ENCODE data around the gene RETREG1.
"Not testable (repeated sequence)": the region's sequence is repeated elsewhere in the genome, so short reads cannot be mapped to it uniquely, and the experiment has no call there.

The RETREG1 gene

GRCh38 chr5:16456103-16456832, 160.5 kb downstream of the RETREG1 start:
- no peak for DNase-seq (ENCODE audit: low read depth in 2 of 2)

- DNase-seq (ENCODE audit: low read depth in 2 of 2), result no peak
Measured at GRCh38 chr5:16455668-16456067, 161.1 kb downstream of the RETREG1 start.

GRCh38 chr5:16454686-16455085, 162.1 kb downstream of the RETREG1 start:
- DNase-seq (ENCODE audit: low read depth in 2 of 2), result no peak

DNA sequence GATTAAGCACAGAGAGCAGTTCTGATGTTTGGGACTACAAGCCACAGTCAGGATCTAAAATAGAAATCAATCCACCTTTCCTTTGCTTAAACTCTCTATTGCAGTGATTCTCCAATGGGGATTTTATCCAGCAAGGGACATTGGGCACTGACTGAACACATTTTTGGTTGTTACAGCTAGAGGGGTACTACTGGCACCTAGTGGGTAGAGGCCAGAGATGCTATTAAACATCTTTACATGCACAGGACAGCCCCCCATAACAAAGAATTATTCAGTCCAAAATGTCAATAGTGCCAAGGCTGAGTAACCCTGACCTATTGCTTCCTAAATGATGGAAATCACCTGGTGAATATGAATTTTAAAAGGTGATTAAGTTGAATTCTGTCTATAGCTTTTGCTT, 163.2 kb downstream of the RETREG1 start:
- no peak for DNase-seq (ENCODE audit: low read depth in 2 of 2)

- DNase-seq (ENCODE audit: low read depth in 2 of 2), result no peak
Measured at GRCh38 chr5:16450163-16450562, 166.6 kb downstream of the RETREG1 start.

DNA sequence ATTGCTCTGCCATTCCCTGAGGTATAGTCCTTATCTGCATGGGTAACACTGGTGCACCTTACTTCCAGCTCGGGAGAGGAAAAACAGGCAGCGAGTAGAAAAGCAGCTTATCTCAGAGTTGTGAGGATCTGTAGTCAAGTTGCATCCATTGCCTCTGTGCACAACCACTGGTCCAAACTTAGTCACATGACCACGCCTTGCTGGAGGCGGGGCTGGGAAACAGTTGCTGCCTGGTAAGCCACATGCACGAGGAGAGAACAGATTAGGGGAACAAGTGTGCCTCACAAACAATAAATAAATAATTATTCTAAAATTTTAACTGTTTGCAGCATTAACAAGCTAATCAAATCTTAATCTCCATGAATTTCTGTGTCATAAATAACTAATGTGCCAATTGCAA, 169.8 kb downstream of the RETREG1 start:
- no peak for DNase-seq (ENCODE audit: low read depth in 2 of 2)

- no peak for DNase-seq (ENCODE audit: low read depth in 2 of 2)
Measured at GRCh38 chr5:16437977-16438376, 178.8 kb downstream of the RETREG1 start.

GRCh38 chr5:16436065-16436682, 180.6 kb downstream of the RETREG1 start:
- not testable (repeated sequence) for DNase-seq (ENCODE audit: low read depth in 2 of 2)

DNA sequence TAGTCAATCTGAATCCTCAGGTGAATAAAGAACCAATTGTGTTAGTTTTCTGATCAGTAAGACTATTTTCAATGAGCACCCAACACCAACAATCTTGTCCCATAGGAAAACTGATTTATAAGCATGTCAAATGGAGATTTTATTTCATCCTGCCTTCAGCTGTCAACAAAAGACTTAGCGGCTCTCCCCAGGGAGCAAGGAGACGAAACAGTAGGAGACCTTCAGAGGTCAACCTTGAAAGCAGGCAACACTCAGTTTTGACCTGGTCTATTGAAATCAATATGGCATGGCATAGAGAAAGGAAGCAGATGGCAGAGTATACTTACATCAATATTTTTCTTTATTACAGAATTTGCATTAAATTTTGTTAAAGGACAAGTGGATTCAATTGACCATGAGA, 185.3 kb downstream of the RETREG1 start:
- DNase-seq (ENCODE audit: low read depth in 2 of 2), result no peak

DNA sequence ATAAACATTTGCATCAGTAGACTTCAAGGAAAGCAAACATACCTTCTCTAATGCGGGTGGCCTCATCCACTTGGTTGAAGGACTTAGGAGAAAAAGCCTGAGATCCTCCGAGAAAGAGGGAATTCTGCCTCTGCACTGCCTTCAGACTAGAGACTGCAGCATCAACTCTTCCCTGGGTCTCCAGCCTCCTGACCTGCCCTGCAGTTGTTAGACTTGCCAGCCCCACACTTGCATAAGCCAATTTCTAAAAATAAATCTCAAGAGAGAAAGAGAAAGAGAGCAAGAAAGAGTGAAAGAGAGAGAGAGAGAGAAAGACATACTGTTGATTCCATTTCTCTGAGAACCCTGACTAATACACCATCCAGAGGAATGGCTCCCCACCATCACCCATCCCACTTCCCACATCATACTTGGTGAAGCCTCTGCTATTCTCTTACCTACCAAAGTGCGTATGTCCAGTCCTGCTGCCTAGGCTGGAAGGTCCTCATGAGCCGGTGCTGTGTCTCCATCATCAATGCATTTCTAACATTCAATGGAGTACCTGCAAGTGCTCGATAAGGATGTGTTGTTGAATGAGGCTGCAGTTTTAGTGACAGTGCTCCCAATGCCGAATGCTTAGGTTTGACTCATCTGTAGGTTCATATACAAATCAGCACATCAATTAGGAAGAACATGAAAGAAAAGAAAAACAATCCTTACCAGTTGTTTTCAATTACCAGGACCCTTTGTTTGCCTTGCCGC, 186.3 kb downstream of the RETREG1 start:
- DNase-seq (ENCODE audit: low read depth in 2 of 2), result no peak

- DNase-seq (ENCODE audit: low read depth in 2 of 2), result no peak
Measured at GRCh38 chr5:16428359-16428758, 188.4 kb downstream of the RETREG1 start.

DNA sequence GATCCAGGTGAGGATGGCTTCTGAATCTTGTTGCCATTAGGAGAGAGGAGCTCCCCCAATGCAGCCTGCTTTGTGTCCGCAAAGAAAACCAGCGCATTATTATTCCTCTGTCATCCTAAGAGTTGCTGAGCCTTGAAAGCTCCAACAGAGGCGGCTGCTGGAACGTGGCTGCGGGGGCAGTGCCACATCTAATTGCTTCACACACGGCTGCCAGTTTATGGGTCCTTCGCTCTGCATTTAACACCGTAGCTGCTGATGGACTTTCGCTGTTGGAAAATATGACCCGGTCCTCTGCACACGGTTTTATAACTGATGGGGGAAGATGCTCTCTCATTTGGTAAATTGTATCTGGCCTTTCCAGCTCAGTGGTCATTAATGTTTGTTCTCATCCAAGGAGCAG, 189.2 kb downstream of the RETREG1 start:
- no peak for DNase-seq (ENCODE audit: low read depth in 2 of 2)

All from stimulated activated CD4-positive, alpha-beta T cell treated with anti-CD3 and anti-CD28 coated beads, Interleukin-12 subunit alpha, Interleukin-12 subunit beta, amount 100 ng/mL, for 24 hours (primary cell).